PC-9 (cell line): ENCODE results near the gene ZNF598.

Experiments used
- CTCF ChIP-seq: fragments of 200-600 bp; sonication (generic); conservative IDR thresholded peaks from 2 replicates; pipeline ENCODE4 v1.6.1; 2017; ENCODE audit warnings: mixed run types, antibody characterized with exemption, mild to moderate bottlenecking, moderate library complexity
- EZH2 ChIP-seq: fragments of 200-600 bp; sonication (generic); IDR thresholded peaks from 2 replicates; pipeline ENCODE4 v1.8.0; 2017; ENCODE audit warnings: antibody characterized with exemption, low read depth

GRCh38 chr16:2025878-2026460, 16.3 kb upstream of the ZNF598 start:
- TF ChIP-seq CTCF (no peak), EZH2 (no peak)
